ENCODE results near the gene MYO3B.

Gene MYO3B

GRCh38 chr2:170264522-170264860, 86.5 kb downstream of the MYO3B start:
- no peak for TF ChIP-seq CTCF (IDR thresholded peaks at IDR 0.05; ENCODE audit: insufficient read depth, low read length, poor library complexity, severe bottlenecking)

GRCh38 chr2:170264865-170265264, 86.9 kb downstream of the MYO3B start:
- Histone ChIP-seq H3K4me3 (ENCODE audit: insufficient read depth, low read length, poor library complexity, severe bottlenecking) (no peak overlapping the region), H3K9ac (ENCODE audit: low read length) (no peak overlapping the region), H3K9me2 (replicated peaks; ENCODE audit: insufficient read depth, low read length) (no peaks in the 10 kb centered on the region), H3K27ac (ENCODE audit: low read depth, low read length) (no peak overlapping the region), H4K20me1 (ENCODE audit: low read depth, low read length) (no peaks in the 10 kb centered on the region), H3K9me3 (ENCODE audit: insufficient read depth, low read length) (no peaks in the 10 kb centered on the region), H3K79me2 (ENCODE audit: insufficient read depth, low read length) (no peaks in the 10 kb centered on the region), H3K27me3 (ENCODE audit: low read length) (no peaks in the 10 kb centered on the region), H3K4me2 (ENCODE audit: low read depth, low read length, poor library complexity, severe bottlenecking) (no peak overlapping the region), H3K36me3 (ENCODE audit: low read length) (no peaks in the 10 kb centered on the region), H2AFZ (ENCODE audit: low read depth, low read length, severe bottlenecking) (no peak overlapping the region), H3F3A (ENCODE audit: insufficient read depth) (no peaks in the 10 kb centered on the region)
- TF ChIP-seq EZH2phosphoT487 (conservative IDR thresholded peaks at IDR 0.05; ENCODE audit: low read length) (no peak), CTCF (IDR thresholded peaks at IDR 0.05; ENCODE audit: insufficient read depth, low read length, poor library complexity, severe bottlenecking) (no peak)

More at GRCh38 chr2:170264522-170264860, 86.5 kb downstream of the MYO3B start:
- no peak overlapping the region for H3K9ac ChIP-seq (ENCODE audit: low read length)
- no peak overlapping the region for H2AFZ ChIP-seq (ENCODE audit: low read depth, low read length, severe bottlenecking)
- H3K4me3 ChIP-seq (ENCODE audit: insufficient read depth, low read length, poor library complexity, severe bottlenecking), result no peak overlapping the region
- no peaks in the 10 kb centered on the region for H4K20me1 ChIP-seq (ENCODE audit: low read depth, low read length)
- H3K9me2 ChIP-seq (replicated peaks; ENCODE audit: insufficient read depth, low read length), result no peaks in the 10 kb centered on the region
- H3K27ac ChIP-seq (ENCODE audit: low read depth, low read length), result no peak overlapping the region
- no peaks in the 10 kb centered on the region for H3K79me2 ChIP-seq (ENCODE audit: insufficient read depth, low read length)
- H3K9me3 ChIP-seq (ENCODE audit: insufficient read depth, low read length), result no peaks in the 10 kb centered on the region
- no peaks in the 10 kb centered on the region for H3K27me3 ChIP-seq (ENCODE audit: low read length)
- H3F3A ChIP-seq (ENCODE audit: insufficient read depth), result no peaks in the 10 kb centered on the region
- no peak overlapping the region for H3K4me2 ChIP-seq (ENCODE audit: low read depth, low read length, poor library complexity, severe bottlenecking)
- H3K36me3 ChIP-seq (ENCODE audit: low read length), result no peaks in the 10 kb centered on the region

GRCh38 chr2:170265321-170265720, 87.4 kb downstream of the MYO3B start:
- Histone ChIP-seq H3K9ac (ENCODE audit: low read length) (no peak overlapping the region), H3K27me3 (ENCODE audit: low read length) (no peaks in the 10 kb centered on the region), H3K9me3 (ENCODE audit: insufficient read depth, low read length) (no peaks in the 10 kb centered on the region), H3K4me3 (ENCODE audit: insufficient read depth, low read length, poor library complexity, severe bottlenecking) (no peak overlapping the region), H3K36me3 (ENCODE audit: low read length) (no peaks in the 10 kb centered on the region), H4K20me1 (ENCODE audit: low read depth, low read length) (no peaks in the 10 kb centered on the region), H2AFZ (ENCODE audit: low read depth, low read length, severe bottlenecking) (no peak overlapping the region), H3F3A (ENCODE audit: insufficient read depth) (no peaks in the 10 kb centered on the region), H3K4me2 (ENCODE audit: low read depth, low read length, poor library complexity, severe bottlenecking) (no peak overlapping the region), H3K27ac (ENCODE audit: low read depth, low read length) (no peak overlapping the region), H3K9me2 (replicated peaks; ENCODE audit: insufficient read depth, low read length) (no peaks in the 10 kb centered on the region), H3K79me2 (ENCODE audit: insufficient read depth, low read length) (no peaks in the 10 kb centered on the region)
- TF ChIP-seq EZH2phosphoT487 (conservative IDR thresholded peaks at IDR 0.05; ENCODE audit: low read length) (no peak), CTCF (IDR thresholded peaks at IDR 0.05; ENCODE audit: insufficient read depth, low read length, poor library complexity, severe bottlenecking) (no peak)

GRCh38 chr2:170266358-170266757, 88.4 kb downstream of the MYO3B start:
- Histone ChIP-seq H4K20me1 (ENCODE audit: low read depth, low read length) (no peaks in the 10 kb centered on the region), H2AFZ (ENCODE audit: low read depth, low read length, severe bottlenecking) (no peak overlapping the region), H3K36me3 (ENCODE audit: low read length) (no peaks in the 10 kb centered on the region), H3K4me3 (ENCODE audit: insufficient read depth, low read length, poor library complexity, severe bottlenecking) (no peak overlapping the region), H3K27me3 (ENCODE audit: low read length) (no peaks in the 10 kb centered on the region), H3K9ac (ENCODE audit: low read length) (no peak overlapping the region), H3K79me2 (ENCODE audit: insufficient read depth, low read length) (no peaks in the 10 kb centered on the region), H3K9me3 (ENCODE audit: insufficient read depth, low read length) (no peaks in the 10 kb centered on the region), H3K9me2 (replicated peaks; ENCODE audit: insufficient read depth, low read length) (no peaks in the 10 kb centered on the region), H3K27ac (ENCODE audit: low read depth, low read length) (no peak overlapping the region), H3F3A (ENCODE audit: insufficient read depth) (no peaks in the 10 kb centered on the region), H3K4me2 (ENCODE audit: low read depth, low read length, poor library complexity, severe bottlenecking) (no peak overlapping the region)
- TF ChIP-seq EZH2phosphoT487 (conservative IDR thresholded peaks at IDR 0.05; ENCODE audit: low read length) (no peak), CTCF (IDR thresholded peaks at IDR 0.05; ENCODE audit: insufficient read depth, low read length, poor library complexity, severe bottlenecking) (no peak)

Data from SU-DHL-6 (cell line).